Mesenchymal stem cell (in vitro differentiated cells and primary cell): ENCODE results near the gene SASH1.
A peak's percentile ranks its signal among the peaks of the same experiment; 100 is the strongest.

Source experiments
- DNase-seq: peaks from one replicate; pipeline ENCODE4 v3.0.0-alpha.2; 2013
- H2AFZ ChIP-seq: one replicate; pipeline ENCODE4 v1.6.1; 2013; ENCODE audit warnings: low read depth, mild to moderate bottlenecking, control low read depth, inconsistent platforms, low read length, moderate library complexity
- H2AK5ac ChIP-seq: 2 replicates; pipeline ENCODE4 v1.6.1; 2013; ENCODE audit warnings: low read length, moderate library complexity, mild to moderate bottlenecking, inconsistent platforms; ENCODE audit not compliant: severe bottlenecking
- H2BK120ac ChIP-seq: one replicate; pipeline ENCODE4 v1.6.1; 2013; ENCODE audit warnings: low read depth, mild to moderate bottlenecking, inconsistent platforms, low read length, moderate library complexity
- H2BK12ac ChIP-seq, 2 experiments: one replicate each; pipeline ENCODE4 v1.6.1; 2013; ENCODE audit warnings: inconsistent platforms in 2 of 2, low read length in 2 of 2, mild to moderate bottlenecking in 2 of 2, moderate library complexity in 2 of 2, control low read depth in 1 of 2
- H2BK15ac ChIP-seq: one replicate; pipeline ENCODE4 v1.6.1; 2013; ENCODE audit warnings: mild to moderate bottlenecking, low read depth, inconsistent platforms; ENCODE audit not compliant: poor library complexity, severe bottlenecking
- H2BK5ac ChIP-seq: 2 replicates; pipeline ENCODE4 v1.6.1; 2013; ENCODE audit warnings: low read depth, mild to moderate bottlenecking, low read length, control low read depth, inconsistent platforms; ENCODE audit not compliant: poor library complexity, severe bottlenecking
- H3K14ac ChIP-seq, 2 experiments: one replicate each; pipeline ENCODE4 v1.6.1; 2013; ENCODE audit warnings: inconsistent platforms in 2 of 2, low read length in 2 of 2, control low read depth in 1 of 2, mild to moderate bottlenecking in 1 of 2, moderate library complexity in 1 of 2
- H3K18ac ChIP-seq, 2 experiments: one replicate each; pipeline ENCODE4 v1.6.1; 2013; ENCODE audit warnings: inconsistent platforms in 2 of 2, low read length in 2 of 2, control low read depth in 1 of 2, low read depth in 1 of 2, mild to moderate bottlenecking in 1 of 2
- H3K23ac ChIP-seq, 2 experiments: one replicate each; pipeline ENCODE4 v1.6.1; 2013; ENCODE audit warnings: inconsistent platforms in 2 of 2, low read length in 2 of 2, mild to moderate bottlenecking in 2 of 2, moderate library complexity in 2 of 2, control low read depth in 1 of 2
- H3K27ac ChIP-seq: 2 replicates; pipeline ENCODE4 v1.5.1; 2013; ENCODE audit warnings: mild to moderate bottlenecking, moderate library complexity, low read length, control low read depth, inconsistent platforms; ENCODE audit not compliant: poor library complexity, severe bottlenecking
- H3K27me3 ChIP-seq, 2 experiments: 2 replicates each; pipeline versions ENCODE4 v1.6.1 to v1.7.0; 2013; ENCODE audit warnings: low read length in 2 of 2, mild to moderate bottlenecking in 2 of 2, moderate library complexity in 2 of 2, control low read depth in 1 of 2, inconsistent platforms in 1 of 2; ENCODE audit not compliant: control insufficient read depth in 1 of 2, insufficient read depth in 1 of 2
- H3K36me3 ChIP-seq, 2 experiments: 2 replicates each; pipeline versions ENCODE4 v1.6.1 to v1.7.0; 2013; ENCODE audit warnings: low read length in 2 of 2, control low read depth in 1 of 2, inconsistent platforms in 1 of 2, low read depth in 1 of 2, mild to moderate bottlenecking in 1 of 2; ENCODE audit not compliant: insufficient read depth in 2 of 2, control insufficient read depth in 1 of 2
- H3K4ac ChIP-seq, 2 experiments: one replicate each; pipeline ENCODE4 v1.6.1; 2013; ENCODE audit warnings: inconsistent platforms in 2 of 2, low read length in 2 of 2, mild to moderate bottlenecking in 2 of 2, moderate library complexity in 2 of 2, control low read depth in 1 of 2, low read depth in 1 of 2
- H3K4me1 ChIP-seq: 2 replicates; pipeline ENCODE4 v1.6.1; 2013; ENCODE audit warnings: low read depth, low read length, control low read depth; ENCODE audit not compliant: control insufficient read depth, insufficient read depth
- H3K4me2 ChIP-seq: 2 replicates; pipeline ENCODE4 v1.6.1; 2013; ENCODE audit warnings: low read length, mild to moderate bottlenecking, inconsistent platforms; ENCODE audit not compliant: poor library complexity, severe bottlenecking
- H3K4me3 ChIP-seq, 2 experiments: 2 replicates each; pipeline versions ENCODE4 v1.5.1 to v1.7.0; 2013; ENCODE audit warnings: low read length in 2 of 2, mild to moderate bottlenecking in 2 of 2, control low read depth in 1 of 2, low read depth in 1 of 2; ENCODE audit not compliant: insufficient read depth in 1 of 2
- H3K79me1 ChIP-seq: replicated peaks from 2 replicates; pipeline ENCODE4 v1.6.1; 2013; ENCODE audit warnings: mild to moderate bottlenecking, control low read depth, low read length, inconsistent platforms; ENCODE audit not compliant: poor library complexity, severe bottlenecking
- H3K9ac ChIP-seq: 2 replicates; pipeline ENCODE4 v1.7.0; 2013; ENCODE audit warnings: mild to moderate bottlenecking, low read length, moderate library complexity
- H3K9me3 ChIP-seq: 2 replicates; pipeline ENCODE4 v1.7.0; 2013; ENCODE audit warnings: mild to moderate bottlenecking, low read length; ENCODE audit not compliant: control insufficient read depth
- H4K8ac ChIP-seq: one replicate; pipeline ENCODE4 v1.6.1; 2013; ENCODE audit warnings: inconsistent platforms, mild to moderate bottlenecking, low read length, moderate library complexity
- H4K91ac ChIP-seq: one replicate; pipeline ENCODE4 v1.6.1; 2013; ENCODE audit warnings: mild to moderate bottlenecking, low read length, inconsistent platforms
- WGBS: methylation state at CpG from one replicate; pipeline ENCODE4 v1.1.7; 2013; ENCODE audit warnings: mixed read lengths; 5-methylcytosine and 5-hydroxymethylcytosine counted together

SASH1 gene

GRCh38 chr6:148311966-148312669 is 30.5 kb upstream of the SASH1 start:
- Histone ChIP-seq H3K4me2 (no peak overlapping the region), H3K79me1 (no peaks in the 10 kb centered on the region), H3K9ac (no peak overlapping the region), H2AK5ac (no peak overlapping the region), H2BK15ac (no peak overlapping the region), H4K8ac (no peak overlapping the region), H2BK5ac (no peak overlapping the region), H3K36me3 (peaks cover 0 to 26% of the 10 kb centered on the region in 2 experiments), H3K4me3 (no peak overlapping the region), H4K91ac (no peak overlapping the region), H3K4ac (no peak overlapping the region), H2AFZ (no peak overlapping the region), H3K18ac (no peak overlapping the region), H3K27ac (no peak overlapping the region), H2BK12ac (no peak overlapping the region), H3K9me3 (no peaks in the 10 kb centered on the region), H3K23ac (no peak overlapping the region), H2BK120ac (no peak overlapping the region), H3K27me3 (no peaks in the 10 kb centered on the region), H3K14ac (peak overlapping the region in 1 of 2 experiments; percentile 84), H3K4me1 (no peaks in the 10 kb centered on the region)
- peak; percentile 53 for DNase-seq
- WGBS, result 38% methylated on average over 2 of the region's 3 CpGs

- Histone ChIP-seq H3K4me2 (no peak overlapping the region), H3K4me3 (no peak overlapping the region), H3K27ac (no peak overlapping the region), H3K9me3 (no peaks in the 10 kb centered on the region), H2BK15ac (no peak overlapping the region), H4K91ac (no peak overlapping the region), H3K23ac (no peak overlapping the region), H2AK5ac (no peak overlapping the region), H2BK5ac (no peak overlapping the region), H3K4me1 (no peaks in the 10 kb centered on the region), H3K18ac (peak overlapping the region in 1 of 2 experiments; percentile 15), H4K8ac (no peak overlapping the region), H2AFZ (no peak overlapping the region), H3K36me3 (peaks cover 0 to 23% of the 10 kb centered on the region in 2 experiments), H2BK120ac (no peak overlapping the region), H3K14ac (no peak overlapping the region), H3K9ac (no peak overlapping the region), H3K79me1 (no peaks in the 10 kb centered on the region), H3K27me3 (no peaks in the 10 kb centered on the region), H3K4ac (no peak overlapping the region), H2BK12ac (peak overlapping the region in 1 of 2 experiments; percentile 39)
- DNase-seq, result no peak
- 72% methylated on average over 4 of the region's 8 CpGs for WGBS
Observed at GRCh38 chr6:148313488-148313887, 29.1 kb upstream of the SASH1 start.

- Histone ChIP-seq H2BK120ac (no peak overlapping the region), H3K9me3 (no peaks in the 10 kb centered on the region), H3K79me1 (no peaks in the 10 kb centered on the region), H2AK5ac (no peak overlapping the region), H2BK12ac (no peak overlapping the region), H4K91ac (no peak overlapping the region), H3K18ac (no peak overlapping the region), H3K14ac (no peak overlapping the region), H3K4me1 (no peaks in the 10 kb centered on the region), H3K4ac (no peak overlapping the region), H2BK15ac (no peak overlapping the region), H3K4me2 (no peak overlapping the region), H3K27me3 (no peaks in the 10 kb centered on the region), H4K8ac (no peak overlapping the region), H2BK5ac (no peak overlapping the region), H3K9ac (no peak overlapping the region), H2AFZ (no peak overlapping the region), H3K4me3 (no peak overlapping the region), H3K23ac (no peak overlapping the region), H3K27ac (no peak overlapping the region), H3K36me3 (peaks cover 0 to 36% of the 10 kb centered on the region in 2 experiments)
- WGBS, result 96% methylated on average over 5 of the region's 5 CpGs
- no peak for DNase-seq
Observed at GRCh38 chr6:148316308-148316707, 26.3 kb upstream of the SASH1 start.

GRCh38 chr6:148317051-148317450 is 25.6 kb upstream of the SASH1 start:
- H2BK15ac ChIP-seq, result no peak overlapping the region
- no peaks in the 10 kb centered on the region for H3K4me1 ChIP-seq
- no peak overlapping the region for H3K27ac ChIP-seq
- H3K4me2 ChIP-seq, result no peak overlapping the region
- no peak overlapping the region for H2BK12ac ChIP-seq
- no peak overlapping the region for H4K8ac ChIP-seq
- H2BK5ac ChIP-seq, result no peak overlapping the region
- DNase-seq, result no peak
- no peak overlapping the region for H3K4ac ChIP-seq
- no peak overlapping the region for H3K9ac ChIP-seq
- H3K36me3 ChIP-seq, result peaks cover 0 to 40% of the 10 kb centered on the region in 2 experiments
- H2AFZ ChIP-seq, result no peak overlapping the region
- H4K91ac ChIP-seq, result no peak overlapping the region
- H2BK120ac ChIP-seq, result no peak overlapping the region
- no peak overlapping the region for H3K23ac ChIP-seq
- H3K14ac ChIP-seq, result no peak overlapping the region
- 100% methylated on average over 1 of the region's 1 CpG for WGBS
- no peaks in the 10 kb centered on the region for H3K79me1 ChIP-seq
- H3K27me3 ChIP-seq, result no peaks in the 10 kb centered on the region
- no peak overlapping the region for H3K18ac ChIP-seq
- no peaks in the 10 kb centered on the region for H3K9me3 ChIP-seq
- H3K4me3 ChIP-seq, result no peak overlapping the region
- H2AK5ac ChIP-seq, result no peak overlapping the region
